GM12874 (cell line): Measurements from ENCODE around the gene TPCN2.

Experiments used
- CTCF ChIP-seq: IDR thresholded peaks from 2 replicates; pipeline ENCODE4 v1.5.1; 2011; ENCODE audit warnings: low read depth, mild to moderate bottlenecking, control low read depth, low read length, moderate library complexity; ENCODE audit not compliant: insufficient read depth

The TPCN2 gene

GRCh38 chr11:69129053-69129452, 80.3 kb downstream of the TPCN2 start:
- TF ChIP-seq CTCF, result no peak

GRCh38 chr11:69129647-69130046, 80.9 kb downstream of the TPCN2 start:
- no peak for TF ChIP-seq CTCF

GRCh38 chr11:69130654-69131053, 81.9 kb downstream of the TPCN2 start:
- TF ChIP-seq CTCF, result no peak

- no peak for TF ChIP-seq CTCF
Observed at GRCh38 chr11:69131121-69131566, 82.4 kb downstream of the TPCN2 start.

- no peak for TF ChIP-seq CTCF
Observed at GRCh38 chr11:69131644-69132300, 83.0 kb downstream of the TPCN2 start.

- TF ChIP-seq CTCF, result no peak
Observed at GRCh38 chr11:69132301-69132670, 83.6 kb downstream of the TPCN2 start.

GRCh38 chr11:69133251-69133650, 84.5 kb downstream of the TPCN2 start:
- no peak for TF ChIP-seq CTCF
